T47D (cell line): ENCODE results near the gene COX7A1.
"Not testable (repeated sequence)": the region's sequence is repeated elsewhere in the genome, so short reads cannot be mapped to it uniquely, and the experiment has no call there.

ENCODE experiments used
- DNase-seq, 2 experiments: peaks; one replicate each; pipeline versions ENCODE4 v3.0.0 to v3.0.0-alpha.2; 2011 to 2012; ENCODE audit warnings: low read depth in 1 of 2, low spot score in 1 of 2
- JUND ChIP-seq: IDR thresholded peaks from 2 replicates; pipeline ENCODE4 v1.6.1; 2012; ENCODE audit warnings: low read depth
- in situ Hi-C: cut with HindIII; loops from 2 replicates; pipeline ENCODE4 v1.10.0; 2016; ENCODE audit warnings: low sequenced_read_pairs, low pct_unique_long_range_greater_than_20kb

The COX7A1 gene

GRCh38 chr19:36139120-36139472, 13.2 kb downstream of the COX7A1 start:
- no peak for TF ChIP-seq JUND
- in situ Hi-C loops, result no loop called here
- DNase-seq, result no peak

- in situ Hi-C loops, result no loop called here
- 0 out of 2 replicates have a peak, but pooled peaks have one; percentile 27 for TF ChIP-seq JUND
- DNase-seq, result peak in 1 of 2 experiments; percentile 58
Measured at GRCh38 chr19:36136964-36137686, 15.1 kb downstream of the COX7A1 start.

- DNase-seq, in situ Hi-C loops: not testable (repeated sequence)
Measured at GRCh38 chr19:36134867-36135266, 17.4 kb downstream of the COX7A1 start.

DNA sequence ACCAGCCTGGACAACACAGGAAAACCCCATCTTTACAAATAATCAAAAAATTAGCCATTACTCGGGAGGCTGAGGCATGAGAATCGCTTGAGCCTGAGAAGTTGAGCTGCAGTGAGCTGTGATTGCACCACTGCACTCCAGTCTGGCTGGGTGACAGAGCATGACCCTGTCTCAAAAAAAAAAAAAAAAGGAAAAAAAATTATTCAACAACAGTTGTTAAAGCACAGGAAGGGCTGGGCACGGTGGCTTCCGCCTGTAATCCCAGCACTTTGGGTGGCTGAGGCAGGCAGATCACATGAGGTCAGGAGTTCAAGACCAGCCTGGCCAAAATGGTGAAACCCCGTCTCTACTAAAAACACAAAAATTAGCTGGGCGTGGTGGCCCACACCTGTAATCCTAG, 21.0 kb downstream of the COX7A1 start:
- in situ Hi-C loops, DNase-seq: not testable (repeated sequence)

GRCh38 chr19:36128392-36128736, 23.9 kb downstream of the COX7A1 start:
- peak in 1 of 2 experiments; percentile 13 for DNase-seq
- no peak for TF ChIP-seq JUND
- in situ Hi-C loops, result no loop called here

GRCh38 chr19:36125557-36125956, 26.7 kb downstream of the COX7A1 start:
- in situ Hi-C loops, result no loop called here

GRCh38 chr19:36121486-36122124, 30.6 kb downstream of the COX7A1 start:
- no peak for TF ChIP-seq JUND
- in situ Hi-C loops, result no loop called here
- no peak for DNase-seq

More at GRCh38 chr19:36125557-36125956, 26.7 kb downstream of the COX7A1 start:
- no peak for DNase-seq
- no peak for TF ChIP-seq JUND

DNA sequence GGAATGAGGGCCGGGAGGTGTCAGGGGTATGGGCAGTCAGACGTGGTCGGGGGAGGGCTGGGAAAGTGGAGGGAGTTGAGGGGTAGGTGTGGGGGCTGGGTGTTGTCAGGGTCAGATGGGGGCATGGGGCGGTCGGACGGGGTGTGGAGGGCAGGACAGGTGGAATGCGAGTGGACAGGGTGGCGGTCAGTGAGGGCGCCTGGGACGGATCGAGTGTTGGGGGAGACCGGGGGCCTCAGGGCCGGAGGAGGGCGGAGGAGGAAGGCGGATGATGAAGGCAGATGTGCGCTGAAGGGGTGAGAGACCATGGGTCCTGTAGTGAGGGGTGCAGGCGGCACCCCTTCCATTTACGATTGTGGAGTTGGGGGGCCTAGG, 31.3 kb downstream of the COX7A1 start:
- DNase-seq, result no peak
- TF ChIP-seq JUND, result no peak
- in situ Hi-C loops, result no loop called here

DNA sequence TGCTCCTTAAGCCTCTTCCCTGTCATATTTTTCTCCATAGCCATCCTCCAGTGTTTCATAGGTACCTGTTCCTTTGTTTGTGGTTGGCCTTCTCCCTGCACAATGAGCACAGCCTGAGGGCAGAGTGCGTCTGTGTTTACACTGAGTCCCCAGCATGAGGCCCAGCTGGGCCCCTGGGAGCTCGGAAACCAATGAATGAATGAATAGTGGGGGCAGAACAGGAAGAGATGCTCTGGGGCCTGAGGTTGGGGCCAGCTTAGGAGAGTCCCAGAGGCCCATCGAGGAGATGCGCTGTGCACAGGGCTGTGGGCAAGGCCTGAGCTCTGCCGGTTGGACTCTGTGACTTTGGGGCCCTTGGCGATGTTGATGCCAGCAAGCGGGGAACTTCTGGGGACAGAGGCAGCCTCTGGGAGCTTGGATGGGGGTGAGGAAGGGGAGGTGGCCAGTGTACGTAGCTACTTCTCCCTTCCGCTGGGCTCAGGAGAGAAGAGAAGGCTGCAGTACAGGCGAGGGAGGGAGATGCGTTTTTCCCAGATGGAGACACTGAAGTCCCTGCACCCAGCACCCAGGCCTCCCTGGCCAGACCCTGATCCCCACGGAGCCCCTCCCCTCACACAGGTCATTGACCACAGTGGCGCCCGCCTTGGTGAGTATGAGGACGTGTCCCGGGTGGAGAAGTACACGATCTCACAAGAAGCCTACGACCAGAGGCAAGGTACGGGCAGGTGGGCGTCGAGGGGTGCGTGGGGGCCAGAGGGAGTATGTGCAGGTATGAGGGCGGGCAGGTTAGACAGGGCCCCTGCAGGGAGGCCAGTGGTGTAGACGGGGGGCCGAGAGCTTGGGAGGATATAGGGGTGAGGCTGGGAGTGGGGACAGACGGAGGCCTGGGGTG, 31.9 kb downstream of the COX7A1 start:
- TF ChIP-seq JUND, result no peak
- DNase-seq, result no peak
- in situ Hi-C loops, result no loop called here

DNA sequence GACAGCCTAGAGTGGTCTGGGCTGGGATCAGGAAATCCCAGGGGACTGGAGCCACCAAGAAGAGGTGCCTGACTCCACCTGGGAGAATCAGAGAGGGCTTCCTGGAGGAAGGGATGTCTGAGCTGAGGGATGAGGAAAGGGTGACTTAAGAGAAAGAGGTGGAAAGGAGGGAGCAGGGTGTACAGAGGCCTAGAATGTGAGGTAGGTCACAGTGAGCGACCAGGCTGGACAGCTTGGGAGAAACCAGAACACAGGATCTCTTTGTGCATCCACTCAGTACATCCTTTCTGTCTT, 36.0 kb downstream of the COX7A1 start:
- TF ChIP-seq JUND, result no peak

GRCh38 chr19:36115453-36116343, 36.5 kb downstream of the COX7A1 start, which contains the start of gene TBCB:
Gene TBCB (plus strand): TSS chr19:36115468. CDS start chr19:36115561, 93 bp downstream.
- TF ChIP-seq JUND, result no peak
- in situ Hi-C loops, result no loop called here
- DNase-seq, result peak in 1 of 2 experiments; percentile 38

More for the DNA sequence above, 36.0 kb downstream of the COX7A1 start:
- in situ Hi-C loops, result no loop called here
- DNase-seq, result no peak
